CD4-positive, alpha-beta T cell treated with Interleukin-12 subunit alpha and Interleukin-12 subunit beta, for 1 hour (primary cell): ENCODE data around the gene OR6Y1.

Experiments
- DNase-seq: peaks from one replicate; pipeline ENCODE4 v3.0.0-alpha.2; 2020

OR6Y1 gene

DNA sequence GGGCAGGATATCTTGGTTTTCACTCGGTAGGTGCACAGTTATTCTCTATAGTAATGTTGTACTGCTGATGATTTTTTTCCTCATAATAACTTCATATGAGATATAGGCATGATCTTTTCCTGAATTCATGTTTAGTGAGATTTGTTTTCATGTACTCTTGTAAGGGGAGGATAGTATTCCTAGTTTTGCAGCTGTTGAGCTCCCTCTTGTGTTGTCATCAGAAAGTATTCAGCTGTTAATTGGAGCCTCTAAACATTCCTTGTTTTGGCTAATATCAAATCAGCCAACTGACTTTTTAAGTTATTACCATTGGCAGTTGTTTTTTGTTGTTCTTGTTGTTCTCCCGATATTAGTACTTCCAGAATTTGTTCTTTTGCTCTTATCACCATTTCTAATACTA, 57.8 kb downstream of the OR6Y1 start:
- no peak for DNase-seq

DNA sequence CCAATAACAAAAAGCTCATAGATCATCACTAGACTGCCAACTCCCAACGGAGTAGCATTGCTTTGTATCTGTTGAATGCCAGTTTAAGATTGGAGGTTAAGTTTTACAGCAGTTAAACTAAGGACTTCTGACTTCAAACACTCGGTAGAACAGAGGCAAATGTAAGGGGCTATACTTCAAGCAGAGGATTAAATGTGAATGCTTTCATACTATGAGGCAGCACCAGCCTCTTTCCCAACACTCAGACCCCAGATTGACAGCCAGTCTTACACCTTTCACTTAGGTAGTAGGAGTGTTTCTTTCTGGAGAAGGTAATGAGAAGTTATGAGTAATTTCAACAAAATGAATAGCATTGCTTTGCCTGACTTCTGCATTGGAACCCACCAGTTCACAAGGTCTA, 59.4 kb downstream of the OR6Y1 start:
- no peak for DNase-seq
